H9 (cell line): Measurements from ENCODE around the gene AATF. TPM values are rescaled to one million over a fixed set of nuclear protein-coding genes. Genes with fewer than 3 reads are reported as not detected.

ENCODE experiments used
- DNase-seq: peaks from one replicate; pipeline ENCODE4 v3.0.0-alpha.2; 2017
- H2AFZ ChIP-seq: one replicate; pipeline ENCODE4 v1.6.1; 2013; ENCODE audit warnings: mild to moderate bottlenecking, low read length, control low read depth, moderate library complexity
- H2AK5ac ChIP-seq: 2 replicates; pipeline ENCODE4 v1.6.1; 2013; ENCODE audit warnings: low read length, control low read depth, mixed read lengths; ENCODE audit not compliant: insufficient read length
- H2BK120ac ChIP-seq: one replicate; pipeline ENCODE4 v1.6.1; 2013; ENCODE audit warnings: low read depth, mild to moderate bottlenecking, low read length, control low read depth, inconsistent platforms; ENCODE audit not compliant: poor library complexity, severe bottlenecking
- H2BK12ac ChIP-seq: 2 replicates; pipeline ENCODE4 v1.6.1; 2013; ENCODE audit warnings: low read length, control low read depth, mixed read lengths, low read depth; ENCODE audit not compliant: insufficient read length
- H2BK15ac ChIP-seq: 2 replicates; pipeline ENCODE4 v1.6.1; 2013; ENCODE audit warnings: low read depth, low read length, control low read depth
- H2BK20ac ChIP-seq: one replicate; pipeline ENCODE4 v1.6.1; 2013; ENCODE audit warnings: low read depth, mild to moderate bottlenecking, low read length, control low read depth, inconsistent platforms; ENCODE audit not compliant: poor library complexity, severe bottlenecking
- H2BK5ac ChIP-seq: 2 replicates; pipeline ENCODE4 v1.6.1; 2013; ENCODE audit warnings: low read length, control low read depth, mixed read lengths; ENCODE audit not compliant: insufficient read length
- H3K14ac ChIP-seq: 2 replicates; pipeline ENCODE4 v1.6.1; 2013; ENCODE audit warnings: low read length, control low read depth; ENCODE audit not compliant: insufficient read depth
- H3K18ac ChIP-seq: 2 replicates; pipeline ENCODE4 v1.6.1; 2013; ENCODE audit warnings: low read depth, mild to moderate bottlenecking, mixed read lengths, low read length, control low read depth; ENCODE audit not compliant: insufficient read length
- H3K23ac ChIP-seq: 2 replicates; pipeline ENCODE4 v1.6.1; 2013; ENCODE audit warnings: low read length, control low read depth, mixed read lengths, low read depth; ENCODE audit not compliant: insufficient read length
- H3K23me2 ChIP-seq: 2 replicates; pipeline ENCODE4 v1.6.1; 2013; ENCODE audit warnings: low read depth, mild to moderate bottlenecking, mixed read lengths, low read length, control low read depth; ENCODE audit not compliant: insufficient read length, poor library complexity, severe bottlenecking
- H3K27ac ChIP-seq: 2 replicates; pipeline ENCODE4 v1.5.1; 2013; ENCODE audit warnings: low read length, control low read depth, mixed read lengths, low read depth; ENCODE audit not compliant: insufficient read length
- H3K27me3 ChIP-seq: 2 replicates; pipeline ENCODE4 v1.6.1; 2013; ENCODE audit warnings: low read length, control low read depth, inconsistent platforms; ENCODE audit not compliant: insufficient read depth
- H3K4ac ChIP-seq: 2 replicates; pipeline ENCODE4 v1.6.1; 2013; ENCODE audit warnings: low read depth, mild to moderate bottlenecking, control low read depth, inconsistent platforms, low read length, moderate library complexity
- H3K4me1 ChIP-seq: 2 replicates; pipeline ENCODE4 v1.6.1; 2013; ENCODE audit warnings: low read length, control low read depth, inconsistent platforms; ENCODE audit not compliant: insufficient read depth
- H3K4me2 ChIP-seq: 2 replicates; pipeline ENCODE4 v1.6.1; 2013; ENCODE audit warnings: low read length, control low read depth, mixed read lengths; ENCODE audit not compliant: insufficient read length, insufficient read depth
- H3K56ac ChIP-seq: 2 replicates; pipeline ENCODE4 v1.6.1; 2013; ENCODE audit warnings: low read depth, mild to moderate bottlenecking, mixed read lengths, low read length, control low read depth; ENCODE audit not compliant: insufficient read length
- H3K79me1 ChIP-seq: 2 replicates; pipeline ENCODE4 v1.6.1; 2013; ENCODE audit warnings: low read depth, mild to moderate bottlenecking, moderate library complexity, low read length, control low read depth, inconsistent platforms; ENCODE audit not compliant: insufficient read depth, poor library complexity, severe bottlenecking
- H3K79me2 ChIP-seq: 2 replicates; pipeline ENCODE4 v1.6.1; 2013; ENCODE audit warnings: low read length, control low read depth, inconsistent platforms; ENCODE audit not compliant: insufficient read depth
- H3K9ac ChIP-seq: 2 replicates; pipeline ENCODE4 v1.6.1; 2013; ENCODE audit warnings: low read length, control low read depth, mixed read lengths; ENCODE audit not compliant: insufficient read length; ENCODE audit errors: extremely low read depth
- H3K9me3 ChIP-seq: one replicate; pipeline ENCODE4 v1.6.1; 2013; ENCODE audit warnings: low read depth, low read length, inconsistent platforms; ENCODE audit not compliant: control insufficient read depth
- H3T11ph ChIP-seq: one replicate; pipeline ENCODE4 v1.6.1; 2013; ENCODE audit warnings: mild to moderate bottlenecking, low read length, control low read depth, inconsistent platforms
- H4K20me1 ChIP-seq: one replicate; pipeline ENCODE4 v1.6.1; 2013; ENCODE audit not compliant: control insufficient read depth, insufficient read length, insufficient read depth
- H4K5ac ChIP-seq: 2 replicates; pipeline ENCODE4 v1.6.1; 2013; ENCODE audit warnings: low read depth, mild to moderate bottlenecking, mixed read lengths, low read length, control low read depth; ENCODE audit not compliant: insufficient read length
- H4K8ac ChIP-seq: replicated peaks from 2 replicates; pipeline ENCODE4 v1.6.1; 2013; ENCODE audit warnings: low read length, control low read depth, mixed read lengths, low read depth; ENCODE audit not compliant: insufficient read length
- H4K91ac ChIP-seq: 2 replicates; pipeline ENCODE4 v1.6.1; 2013; ENCODE audit warnings: low read depth, mild to moderate bottlenecking, moderate library complexity, mixed read lengths, low read length, control low read depth; ENCODE audit not compliant: insufficient read length
- H3K27ac Mint-ChIP-seq, 3 experiments: 2 replicates in 2 of 3; 3 replicates in 1 of 3; pipeline ENCODE4 v1.8.0; 2020 to 2021; ENCODE audit warnings: mixed read lengths in 3 of 3, mild to moderate bottlenecking in 1 of 3, moderate library complexity in 1 of 3
- H3K27me3 Mint-ChIP-seq: 2 replicates; pipeline ENCODE4 v1.8.0; 2021; ENCODE audit warnings: low read depth, mild to moderate bottlenecking, moderate library complexity, mixed read lengths
- H3K36me3 Mint-ChIP-seq, 3 experiments: 2 replicates in 2 of 3; 3 replicates in 1 of 3; pipeline ENCODE4 v1.8.0; 2020 to 2021; ENCODE audit warnings: low read depth in 3 of 3, mixed read lengths in 3 of 3; ENCODE audit not compliant: insufficient read depth in 1 of 3
- H3K4me1 Mint-ChIP-seq, 2 experiments: 2 replicates each; pipeline ENCODE4 v1.8.0; 2020; ENCODE audit warnings: mixed read lengths in 2 of 2
- H3K4me3 Mint-ChIP-seq, 2 experiments: 2 replicates in 1 of 2; 3 replicates in 1 of 2; pipeline ENCODE4 v1.8.0; 2020 to 2021; ENCODE audit warnings: mild to moderate bottlenecking in 2 of 2, mixed read lengths in 2 of 2, moderate library complexity in 1 of 2
- H3K9me3 Mint-ChIP-seq, 2 experiments: 2 replicates in 1 of 2; 3 replicates in 1 of 2; pipeline ENCODE4 v1.8.0; 2020; ENCODE audit warnings: mild to moderate bottlenecking in 2 of 2, mixed read lengths in 2 of 2, moderate library complexity in 1 of 2
- CTCF ChIP-seq: fragments of 200-600 bp; sonication (generic); conservative IDR thresholded peaks from 3 replicates; pipeline ENCODE4 v1.8.0; 2021; ENCODE audit warnings: antibody characterized with exemption, mild to moderate bottlenecking
- WGBS: extraction: QIAGEN DNeasy Blood & Tissue Kit; methylation state at CpG from one replicate; pipeline ENCODE4 v1.1.7; 2013; ENCODE audit warnings: missing lambda C conversion rate, low lambda C conversion rate, mixed read lengths; ENCODE audit not compliant: insufficient read length; ENCODE audit errors: extremely low coverage; 5-methylcytosine and 5-hydroxymethylcytosine counted together
- total RNA-seq: library from RNA; stranded (reverse); gene quantifications from 2 replicates; pipeline ENCODE4 v1.2.1, GENCODE V29; 2021

The AATF gene
- total RNA-seq, 1 experiment from 2014 or later: 69.6 TPM

- Histone ChIP-seq H3K23ac (no peak overlapping the region), H3K79me2 (no peaks in the 10 kb centered on the region), H2AK5ac (no peak overlapping the region), H3K4me2 (peak overlapping the region; percentile 37), H4K20me1 (peaks cover 4% of the 10 kb centered on the region), H4K8ac (no peak overlapping the region), H3K14ac (no peak overlapping the region), H3K9ac (no peak overlapping the region), H2BK15ac (no peak overlapping the region), H3K9me3 (no peaks in the 10 kb centered on the region), H2AFZ (no peak overlapping the region), H3K27me3 (peaks cover 92% of the 10 kb centered on the region), H4K91ac (no peak overlapping the region), H3K79me1 (no peaks in the 10 kb centered on the region), H3K27ac (no peak overlapping the region), H3K56ac (no peak overlapping the region), H4K5ac (no peak overlapping the region), H2BK120ac (no peak overlapping the region), H3K18ac (no peak overlapping the region), H2BK12ac (no peak overlapping the region), H3K4me1 (no peaks in the 10 kb centered on the region), H2BK20ac (no peak overlapping the region), H3K4ac (no peak overlapping the region), H3T11ph (no peak overlapping the region), H2BK5ac (no peak overlapping the region), H3K23me2 (no peaks in the 10 kb centered on the region)
- no peak for TF ChIP-seq CTCF
- H3K9me3 Mint-ChIP-seq: peaks cover 0 to 5% of the 10 kb centered on the region in 2 experiments; a peak in 1 of 5 replicates
- H3K27me3 Mint-ChIP-seq: peaks cover 100% of the 10 kb centered on the region
- whole genome bisulfite sequencing: no CpG with 5 or more reads among the region's 59 CpGs
- DNase-seq: peak; percentile 42
- peak overlapping the region in 1 of 2 experiments; percentile 57; a peak in 2 of 5 replicates for H3K4me3 Mint-ChIP-seq
- H3K36me3 Mint-ChIP-seq: no peaks in the 10 kb centered on the region; a peak in 1 of 7 replicates
- H3K4me1 Mint-ChIP-seq: peaks cover 37 to 71% of the 10 kb centered on the region in 2 experiments
- no peak overlapping the region for H3K27ac Mint-ChIP-seq
These were observed 6.1 kb upstream of the AATF start for GRCh38 chr17:36942631-36943125.
